ENCODE results near the gene PPL.
"Not testable (repeated sequence)": the region's sequence is repeated elsewhere in the genome, so short reads cannot be mapped to it uniquely, and the experiment has no call there.

The PPL gene

DNA sequence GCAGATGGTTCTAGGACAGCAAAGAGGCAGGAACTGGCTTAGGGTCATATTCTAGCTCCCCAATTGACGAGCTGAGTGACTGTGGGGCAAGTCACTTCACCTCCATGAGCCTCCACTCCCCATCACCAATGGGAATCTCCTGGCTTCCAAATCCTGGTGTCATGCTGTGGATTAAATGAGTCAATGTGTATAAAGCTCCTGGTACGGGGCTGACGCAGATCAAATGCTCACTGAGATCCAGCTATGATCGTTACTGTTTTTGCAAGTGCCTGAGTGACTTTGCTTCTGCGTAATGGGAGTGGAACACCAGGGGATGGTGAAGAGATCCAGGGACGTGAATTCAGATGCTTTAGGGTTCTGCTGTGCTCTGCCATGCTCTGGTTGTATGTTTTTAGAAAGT, 23.6 kb upstream of the PPL start:
- in situ Hi-C loops (cut with MboI; ENCODE audit: low sequenced_read_pairs), result no loop called here

DNA sequence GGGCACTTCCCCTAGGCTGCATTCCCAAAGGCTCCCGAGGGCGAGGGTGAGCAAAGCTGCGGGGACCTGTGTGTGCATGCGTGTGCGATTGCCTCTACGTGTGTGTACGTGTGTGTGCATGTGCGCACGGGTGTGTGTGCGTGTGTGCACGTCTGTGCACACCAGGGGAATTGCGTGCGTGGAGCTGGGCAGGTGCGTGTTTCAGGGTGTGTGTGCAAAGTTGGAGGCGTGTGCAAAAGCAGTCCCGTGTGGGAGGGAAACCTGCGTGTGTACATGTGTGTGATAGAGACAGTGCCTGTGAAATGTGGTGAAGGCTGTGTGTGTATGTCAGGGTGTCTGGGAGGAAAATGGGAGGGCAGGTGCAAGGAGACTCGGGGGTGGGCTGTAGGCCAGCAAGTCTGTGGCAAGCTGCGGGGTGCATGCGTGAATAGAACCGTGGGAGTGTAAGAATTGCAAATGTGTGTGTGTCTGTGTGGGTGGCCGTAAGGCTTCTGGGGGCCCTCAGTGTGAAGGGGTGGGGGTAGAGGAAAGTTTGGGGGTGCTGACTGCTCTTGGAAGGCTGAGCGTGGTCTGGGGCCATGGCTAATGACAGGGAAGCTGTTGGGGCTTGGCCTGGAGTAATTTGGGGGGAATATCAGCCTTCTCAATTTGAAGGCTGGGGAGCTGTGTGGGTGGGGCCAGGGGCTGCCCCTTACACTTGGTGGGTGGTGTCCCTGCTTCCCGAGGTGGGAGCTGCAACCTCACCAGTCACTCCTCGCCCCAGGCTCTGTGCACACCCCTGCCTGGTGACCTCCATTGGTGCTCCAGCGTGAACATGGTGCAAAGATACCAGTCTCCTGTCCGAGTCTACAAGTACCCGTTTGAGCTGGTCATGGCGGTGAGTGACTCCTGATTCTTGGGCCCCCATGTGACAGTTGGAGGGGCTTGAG, 21.8 kb upstream of the PPL start:
- in situ Hi-C loops (cut with MboI; ENCODE audit: low sequenced_read_pairs), result no loop called here

DNA sequence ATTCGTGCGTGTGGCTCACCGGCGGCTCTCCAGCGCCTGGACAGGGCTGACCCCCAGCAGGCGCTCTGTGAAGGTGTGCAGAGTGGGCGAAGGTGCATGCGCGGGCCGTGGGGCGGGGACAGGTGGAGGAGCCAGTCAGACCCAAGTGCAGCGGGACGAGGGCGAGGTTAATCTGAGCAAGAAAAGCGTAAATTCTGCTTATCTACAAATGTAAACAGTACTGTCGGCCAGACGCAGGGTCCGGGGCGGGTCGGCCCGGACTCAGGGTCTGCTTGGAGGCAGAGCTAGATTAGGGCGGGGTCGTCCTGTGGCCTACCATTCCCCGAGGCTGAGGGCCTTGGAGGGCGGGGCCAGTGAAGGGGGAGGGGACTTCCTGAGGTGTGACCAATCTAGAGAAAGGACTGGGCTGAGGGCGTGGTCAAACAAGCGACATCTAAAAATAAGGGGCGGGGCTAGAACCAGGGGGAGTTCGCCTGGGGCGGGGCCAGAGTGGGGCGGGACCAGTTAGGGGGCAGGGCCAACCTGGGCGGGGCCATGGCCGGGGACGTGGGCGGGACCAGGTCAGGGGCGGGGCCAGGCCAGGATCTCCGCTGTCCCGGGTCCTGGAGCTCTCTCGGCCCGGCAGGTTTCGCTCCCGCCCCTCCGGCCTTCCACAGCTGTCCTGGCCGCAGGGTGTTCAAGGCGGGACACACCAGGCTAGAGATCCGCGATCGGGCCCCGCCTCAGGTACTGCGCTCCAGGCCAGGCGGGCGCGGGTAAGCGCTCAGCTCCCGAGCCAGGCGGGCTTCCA, 21.0 kb upstream of the PPL start, which contains the start of gene SEC14L5:
Gene SEC14L5, plus strand, starts transcription at position 611 of the 790 bp plus-strand sequence. CDS start 994 bp downstream, outside the sequence.
- in situ Hi-C loops (cut with MboI; ENCODE audit: low sequenced_read_pairs), result no loop called here

DNA sequence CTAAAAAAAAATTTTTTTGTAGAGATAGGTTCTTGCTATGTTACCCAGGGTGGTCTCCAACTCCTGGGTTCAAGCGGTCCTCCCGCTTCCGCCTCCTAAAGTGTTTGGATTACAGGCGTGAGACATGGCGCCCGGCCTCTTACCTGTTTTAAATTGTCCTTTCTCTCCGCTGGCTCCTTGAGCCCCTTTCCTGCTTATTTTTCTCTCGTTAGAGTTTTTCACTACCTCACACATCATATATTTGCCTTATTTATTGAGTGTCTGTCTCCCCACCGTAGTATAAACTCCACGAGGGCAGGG, 20.4 kb upstream of the PPL start:
- in situ Hi-C loops (cut with MboI; ENCODE audit: low sequenced_read_pairs), result no loop called here

DNA sequence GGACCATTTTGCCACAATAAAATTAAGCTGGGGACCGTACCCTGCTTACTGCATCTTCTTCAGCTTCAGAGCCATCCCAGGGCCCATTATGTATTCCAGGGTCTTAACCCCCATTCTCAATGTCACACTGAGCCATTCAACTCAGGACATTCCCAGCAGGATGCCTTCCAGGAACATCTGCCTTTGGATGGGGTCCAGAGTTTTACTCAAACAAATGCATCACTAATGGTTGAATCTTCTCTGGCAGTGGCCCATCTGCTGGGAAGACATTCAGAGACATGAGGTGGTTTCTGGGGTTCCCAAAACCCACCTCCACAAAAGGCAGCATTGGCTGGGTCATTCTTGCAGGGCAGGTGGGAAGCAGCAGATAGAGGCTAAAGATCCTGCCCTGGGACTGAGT, 17.8 kb upstream of the PPL start:
- in situ Hi-C loops (cut with MboI; ENCODE audit: low sequenced_read_pairs), result no loop called here

DNA sequence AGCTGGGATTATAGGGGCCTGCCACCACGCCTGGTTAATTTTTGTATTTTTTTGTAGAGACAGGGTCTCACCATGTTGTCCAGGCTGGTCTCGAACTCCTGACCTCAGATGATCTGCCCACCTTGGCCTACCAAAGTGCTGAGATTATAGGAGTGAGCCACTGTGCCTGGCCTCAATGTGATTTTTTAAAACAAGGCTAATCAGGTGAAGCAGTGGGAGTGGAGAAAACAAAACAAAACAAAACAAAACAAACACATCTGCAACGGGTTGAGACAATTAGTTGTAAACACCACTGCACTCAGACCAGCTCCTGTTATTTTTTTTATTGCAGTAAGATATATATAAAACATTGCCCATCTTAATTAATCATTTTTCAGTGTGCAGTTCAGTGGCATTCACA, 14.6 kb upstream of the PPL start:
- in situ Hi-C loops (cut with MboI; ENCODE audit: low sequenced_read_pairs), result not testable (repeated sequence)

DNA sequence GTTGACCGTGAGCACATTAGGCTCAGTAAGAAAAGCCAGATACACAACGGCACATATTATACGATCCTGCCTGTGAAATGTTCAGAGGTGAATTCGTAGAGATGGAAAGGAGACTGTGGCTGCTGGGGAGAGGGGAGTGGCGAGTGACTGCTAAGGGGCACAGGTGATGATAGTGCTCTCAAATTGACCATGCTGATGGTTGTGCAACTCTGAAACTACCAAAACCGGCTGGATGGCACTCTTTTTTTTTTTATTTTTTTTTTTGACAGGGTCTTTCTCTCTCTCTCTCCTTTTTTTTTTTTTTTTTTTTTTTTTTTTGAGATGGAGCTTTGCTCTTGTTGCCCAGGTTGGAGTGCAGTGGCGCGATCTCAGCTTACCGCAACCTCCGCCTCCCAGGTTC, 13.0 kb upstream of the PPL start:
- in situ Hi-C loops (cut with MboI; ENCODE audit: low sequenced_read_pairs), result no loop called here

DNA sequence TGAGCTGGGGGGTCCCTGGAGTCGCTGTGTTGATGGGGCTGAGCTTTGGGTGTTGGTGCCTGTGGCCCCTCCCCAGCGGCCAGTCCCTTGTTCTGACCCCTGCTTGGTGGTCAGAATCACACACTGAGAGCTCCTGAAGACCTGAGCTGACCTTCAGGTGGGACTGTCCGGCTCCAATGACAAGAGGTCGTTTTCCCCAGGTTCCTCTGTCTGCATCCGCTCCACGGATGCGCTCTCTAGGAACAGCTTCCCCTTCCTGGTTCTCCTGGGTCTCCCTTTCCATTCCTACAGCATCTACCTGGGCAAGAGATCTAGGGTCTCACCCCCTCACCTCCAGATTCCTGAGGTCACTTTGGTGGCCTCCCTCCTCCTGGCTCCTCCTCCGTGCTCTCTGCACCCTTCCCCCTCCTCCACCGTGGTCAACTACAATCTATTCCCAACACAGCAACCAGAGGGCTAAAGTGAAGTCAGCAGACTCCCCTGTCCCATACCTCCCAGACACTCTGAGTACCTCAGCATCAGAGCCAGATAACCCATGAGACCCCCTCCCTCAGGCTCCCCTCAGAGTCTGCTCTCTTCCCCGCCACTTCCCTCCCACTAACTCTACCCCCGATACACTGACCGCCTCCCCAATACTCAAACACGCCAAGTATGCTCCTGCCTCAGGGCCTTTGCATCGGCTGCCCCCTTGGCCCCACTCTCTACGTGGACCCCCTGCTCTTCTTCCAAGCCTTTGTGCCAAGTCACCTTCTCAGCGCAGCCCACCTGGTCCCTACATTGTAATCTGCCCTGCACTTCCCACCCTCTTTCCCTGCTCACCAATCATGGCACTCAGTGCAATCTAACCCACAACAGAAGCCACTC, 12.2 kb upstream of the PPL start:
- in situ Hi-C loops (cut with MboI; ENCODE audit: low sequenced_read_pairs), result no loop called here

DNA sequence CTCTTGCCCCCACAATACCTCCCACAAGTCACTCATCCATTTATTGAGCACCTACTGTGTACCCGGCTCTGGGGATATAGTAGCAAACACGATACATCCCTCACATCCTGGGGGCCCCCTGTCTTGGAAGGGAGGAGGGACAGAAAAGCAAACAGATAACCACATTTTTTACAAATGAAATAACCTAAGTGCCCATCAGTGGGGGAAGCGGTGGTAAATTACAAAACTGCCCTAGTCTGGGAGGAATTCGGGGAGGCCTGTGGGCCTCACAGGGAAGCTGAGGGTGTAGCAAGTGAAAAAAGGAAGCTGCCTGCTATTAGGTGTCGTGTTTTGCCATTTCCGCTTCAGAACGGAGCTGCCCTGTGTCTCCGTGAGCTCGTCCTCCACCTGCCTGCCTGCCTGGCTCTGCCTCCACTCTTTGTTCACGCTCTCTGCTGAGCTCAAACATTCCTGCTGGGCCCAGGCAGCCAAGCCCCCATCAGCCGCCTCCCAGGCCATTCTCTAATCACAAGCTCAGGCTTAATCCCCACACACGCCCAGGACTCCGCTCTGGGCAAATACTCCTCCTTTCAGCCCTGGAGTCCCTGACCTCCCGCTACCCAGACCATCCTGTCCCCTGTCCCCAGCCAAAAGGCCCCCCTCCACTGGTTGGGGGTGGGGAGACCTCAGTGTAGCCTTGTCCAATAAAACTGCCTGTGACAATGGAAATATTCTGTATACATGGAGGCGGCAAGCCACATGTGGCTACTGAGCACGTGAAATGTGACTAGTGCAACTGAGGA, 11.0 kb upstream of the PPL start:
- in situ Hi-C loops (cut with MboI; ENCODE audit: low sequenced_read_pairs), result no loop called here

DNA sequence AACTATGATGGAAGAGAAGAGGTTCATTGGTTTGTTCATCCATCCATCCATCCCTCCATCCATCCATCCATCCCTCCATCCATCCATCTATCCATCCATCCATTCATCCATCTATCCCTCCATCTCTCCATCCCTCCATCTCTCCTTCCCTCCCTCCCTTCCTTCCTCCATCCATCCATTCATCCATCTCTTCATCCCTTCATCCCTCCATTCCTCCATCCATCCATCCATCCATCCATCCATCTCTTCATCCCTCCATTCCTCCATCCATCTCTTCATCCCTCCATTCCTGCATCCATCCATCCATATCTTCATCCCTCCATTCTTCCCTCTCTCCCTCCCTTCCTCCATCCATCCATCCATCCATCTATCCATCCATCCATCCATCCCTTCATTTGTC, 10.0 kb upstream of the PPL start:
- in situ Hi-C loops (cut with MboI; ENCODE audit: low sequenced_read_pairs), result no loop called here

DNA sequence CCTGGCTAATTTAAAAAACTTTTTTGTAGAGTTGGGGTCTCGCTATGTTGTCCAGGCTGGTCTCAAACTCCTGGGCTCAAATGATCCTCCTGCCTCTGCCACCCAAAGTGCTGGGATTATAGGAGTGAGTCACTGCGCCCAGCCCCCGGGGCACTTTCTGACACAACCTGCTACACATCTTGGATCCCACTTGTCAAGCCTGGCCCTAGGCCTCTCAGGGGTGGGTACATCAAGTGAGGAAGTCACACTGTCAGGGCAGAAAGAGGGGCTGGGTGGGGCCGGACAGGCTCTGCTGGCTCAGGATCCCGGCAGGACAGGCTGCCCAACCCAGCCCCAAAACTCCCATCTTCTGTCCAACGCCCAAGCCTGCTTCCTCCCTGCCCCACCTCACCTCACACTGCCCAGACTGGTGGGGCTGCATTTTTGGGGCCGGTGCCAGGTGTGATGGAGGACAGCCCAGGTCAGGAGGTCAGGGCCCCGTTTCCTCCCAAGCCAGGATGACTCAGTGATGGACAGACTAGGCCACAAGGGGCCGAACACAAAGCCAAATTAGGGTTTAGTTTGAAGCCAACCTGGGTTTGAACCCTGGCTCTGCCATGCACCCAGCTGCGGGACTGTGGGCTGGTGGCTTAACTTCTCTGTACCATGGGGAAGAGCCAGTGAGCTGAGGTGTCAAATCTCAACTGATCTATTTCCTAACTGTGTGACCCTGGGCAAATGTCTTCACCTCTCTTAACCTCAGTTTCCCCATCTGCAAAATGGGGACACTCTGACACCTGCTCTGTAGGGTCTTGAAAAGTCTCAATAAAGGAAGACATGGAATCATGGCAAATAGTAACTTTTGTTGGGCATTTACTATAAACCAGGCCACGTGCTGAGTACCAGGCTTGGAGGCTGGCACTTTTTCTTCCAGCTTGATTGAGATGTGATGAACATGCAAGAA, 8.9 kb upstream of the PPL start:
- in situ Hi-C loops (cut with MboI; ENCODE audit: low sequenced_read_pairs), result no loop called here

DNA sequence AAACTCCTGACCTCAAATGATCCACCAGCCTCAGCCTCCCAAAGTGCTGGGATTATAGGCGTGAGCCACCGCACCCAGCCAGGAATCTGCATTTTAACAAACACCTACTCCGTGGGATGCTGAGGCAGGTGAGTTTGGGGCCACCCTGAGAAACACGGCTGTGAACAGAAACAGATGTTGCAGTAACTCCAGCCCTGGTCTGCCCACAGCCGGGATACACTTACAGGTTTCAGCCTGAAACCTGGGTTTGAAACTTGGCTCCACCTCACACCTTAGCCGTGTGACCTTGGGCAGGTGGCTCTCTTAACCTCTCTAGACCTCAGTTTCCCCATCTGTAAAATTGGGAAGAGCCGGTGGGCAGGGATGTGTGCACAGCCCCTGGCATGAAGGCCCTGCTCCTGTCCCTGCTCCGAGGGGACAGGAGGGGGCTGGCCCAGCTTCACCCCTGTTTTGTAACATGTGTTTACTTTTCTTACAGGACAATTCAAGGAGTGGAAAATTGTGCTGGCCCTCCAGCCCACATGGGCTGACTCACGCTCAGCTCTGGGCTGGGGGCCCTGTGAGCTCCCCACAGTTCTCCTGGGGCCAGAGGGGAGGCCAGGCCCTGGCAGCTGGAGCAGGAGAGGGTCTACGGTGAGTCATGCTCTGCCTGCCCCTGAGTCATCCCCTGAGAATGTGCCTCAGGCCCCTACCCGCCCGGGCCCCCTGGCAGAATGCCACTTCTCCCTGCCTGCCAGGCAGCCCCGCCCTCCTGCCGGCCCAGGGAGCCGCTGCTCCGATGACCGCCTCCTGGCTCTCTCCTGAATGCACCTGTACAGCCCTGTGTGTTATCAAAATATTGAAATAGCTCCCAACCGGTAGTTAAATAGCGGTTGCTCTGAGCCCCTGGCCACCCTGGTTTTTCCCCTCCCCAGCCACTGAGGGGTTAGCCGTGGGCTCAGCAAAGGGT, 7.7 kb upstream of the PPL start:
- in situ Hi-C loops (cut with MboI; ENCODE audit: low sequenced_read_pairs), result no loop called here

DNA sequence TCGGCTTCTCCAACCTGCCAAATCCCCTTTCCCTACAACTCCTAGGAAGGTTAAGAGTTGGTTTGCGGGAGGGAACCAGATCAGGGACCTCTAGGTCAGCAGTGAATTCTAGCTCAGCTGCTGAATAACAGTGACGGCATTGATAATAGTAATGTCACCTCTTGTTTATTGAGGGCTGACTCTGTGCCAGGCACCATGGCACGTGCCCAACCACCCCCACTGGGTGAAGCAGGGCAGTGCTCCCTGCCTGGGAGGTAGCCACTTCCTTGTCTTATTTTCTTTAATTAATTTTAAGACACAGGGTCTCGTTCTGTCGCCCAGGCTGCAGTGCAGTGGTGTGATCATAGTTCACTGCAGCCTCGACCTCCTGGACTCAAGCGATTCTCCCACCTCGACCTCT, 5.5 kb upstream of the PPL start:
- in situ Hi-C loops (cut with MboI; ENCODE audit: low sequenced_read_pairs), result no loop called here

DNA sequence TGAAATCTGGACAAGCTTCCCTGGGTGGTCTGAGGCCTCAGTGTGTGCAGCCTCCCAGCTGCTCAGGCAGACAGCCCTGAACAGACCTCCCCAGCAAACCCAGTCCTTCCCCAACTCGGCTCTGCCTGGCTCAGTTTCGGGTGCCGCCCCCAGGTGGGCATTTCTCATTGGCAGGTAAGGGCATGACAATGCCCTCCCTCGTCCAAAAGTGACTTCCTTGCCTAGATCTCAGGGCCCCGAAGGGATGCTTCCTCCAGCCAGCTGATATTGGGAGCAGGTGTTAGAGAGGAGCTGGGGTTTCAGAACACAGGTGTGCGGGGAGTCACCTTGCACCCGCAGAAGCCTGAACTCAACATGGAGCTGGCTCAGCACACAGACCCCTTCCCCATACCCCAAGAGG, 3.8 kb upstream of the PPL start:
- in situ Hi-C loops (cut with MboI; ENCODE audit: low sequenced_read_pairs), result no loop called here

DNA sequence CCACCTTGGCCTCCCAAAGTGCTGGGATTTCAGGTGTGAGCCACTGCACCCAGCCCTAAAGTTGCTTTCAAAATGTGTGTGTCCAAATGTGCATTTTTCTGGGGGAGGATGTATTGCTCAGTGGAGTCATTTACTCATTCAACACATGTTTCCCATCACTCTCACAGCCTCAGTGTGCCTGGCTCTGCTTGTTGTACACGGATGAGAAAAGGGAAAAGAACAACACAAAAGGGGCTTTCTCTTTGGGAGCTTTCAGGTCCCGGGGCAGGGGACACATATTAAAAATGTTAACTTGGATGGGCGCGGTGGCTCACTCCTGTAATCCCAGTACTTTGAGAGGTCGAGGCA, 1.7 kb upstream of the PPL start:
- in situ Hi-C loops (cut with MboI; ENCODE audit: low sequenced_read_pairs), result no loop called here

DNA sequence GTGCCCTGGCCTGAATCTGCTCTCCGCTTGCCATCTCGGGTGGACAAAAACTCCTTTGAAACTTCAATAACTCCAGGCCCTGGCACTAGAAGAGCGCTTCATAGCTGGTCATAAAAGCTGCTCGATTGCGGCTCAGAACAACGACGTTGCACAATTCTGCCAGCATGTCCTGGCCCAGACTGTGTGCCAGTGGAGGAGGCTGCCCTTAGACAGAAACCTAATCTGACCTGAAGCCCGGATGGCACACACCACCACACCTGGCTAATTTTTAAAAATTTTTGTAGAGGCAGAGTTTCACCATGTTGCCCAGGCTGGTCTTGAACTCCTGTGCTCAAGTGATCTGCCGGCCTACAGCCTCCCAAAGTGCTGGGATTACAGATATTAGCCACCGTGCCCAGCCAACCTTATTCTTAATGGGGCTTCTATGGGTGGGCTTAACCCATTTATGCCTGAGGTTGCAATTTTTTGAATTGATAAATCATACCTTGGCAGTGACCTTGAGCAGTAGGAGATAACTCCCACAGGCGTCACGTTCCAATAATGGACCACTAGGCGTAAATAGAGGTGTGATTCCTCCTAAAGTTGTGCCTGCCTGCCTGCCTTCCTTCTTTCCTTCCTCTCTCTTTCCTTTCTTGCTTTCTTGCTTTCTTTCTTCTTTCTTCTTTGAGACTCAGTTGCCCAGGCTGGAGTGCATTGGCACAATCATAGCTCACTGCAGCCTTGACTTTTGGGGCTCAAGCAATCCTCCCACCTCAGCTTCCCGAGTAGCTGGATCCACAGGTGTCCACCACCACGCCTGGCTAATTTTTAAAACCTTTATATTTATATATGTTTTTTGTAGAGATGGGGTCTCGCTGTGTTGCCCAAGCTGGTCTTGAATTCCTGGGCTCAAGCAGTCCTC, 1.1 kb upstream of the PPL start:
- in situ Hi-C loops (cut with MboI; ENCODE audit: low sequenced_read_pairs), result no loop called here

DNA sequence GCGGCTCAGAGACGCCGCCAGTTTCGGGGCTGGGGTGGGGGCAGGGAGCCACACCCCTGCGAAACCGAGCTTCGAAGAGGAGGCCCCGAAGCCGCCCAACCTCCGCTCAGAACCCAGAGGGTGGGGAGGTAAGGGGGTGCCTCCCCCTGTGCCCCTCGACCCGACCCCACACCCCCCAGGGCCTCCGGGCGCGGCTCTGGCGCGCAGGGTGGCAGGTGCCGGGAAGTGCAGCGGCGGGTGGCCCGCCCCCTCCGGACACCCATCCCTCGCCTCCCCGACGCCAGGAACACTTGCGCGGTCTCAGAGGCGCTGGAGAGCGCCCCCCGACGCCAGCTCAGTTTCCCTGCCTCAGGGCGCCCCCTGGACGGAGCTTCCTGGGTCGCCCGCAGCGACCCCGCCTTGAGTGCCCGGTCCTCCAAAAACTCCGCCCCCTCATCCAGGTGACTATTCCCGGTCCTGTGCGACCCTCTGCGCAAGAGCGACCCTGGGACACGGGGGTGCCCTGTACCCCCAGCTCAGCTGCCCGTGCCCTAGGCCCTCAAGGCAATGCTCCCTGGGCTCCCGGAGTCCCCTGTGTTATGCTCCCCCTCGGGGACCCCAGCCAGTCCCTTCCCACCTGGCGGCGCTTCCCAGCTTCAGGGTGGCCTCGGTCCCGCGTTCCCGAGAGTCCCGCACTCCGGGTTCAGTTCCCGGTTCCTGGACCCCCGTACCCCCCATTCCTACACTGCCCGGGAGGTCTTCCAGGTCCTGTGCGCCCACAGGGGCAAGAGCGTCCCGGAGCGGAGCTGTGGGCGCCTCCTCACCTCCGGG, 562 bp downstream of the PPL start:
- in situ Hi-C loops (cut with MboI; ENCODE audit: low sequenced_read_pairs), result no loop called here
